ENCODE data around the gene MAP3K3.
A peak's percentile ranks its signal among the peaks of the same experiment; 100 is the strongest.
"Not testable (repeated sequence)": the region's sequence is repeated elsewhere in the genome, so short reads cannot be mapped to it uniquely, and the experiment has no call there.

The MAP3K3 gene

GRCh38 chr17:63706336-63707082 is 84.3 kb downstream of the MAP3K3 start:
- DNase-seq (ENCODE audit: low read depth): no peak

DNA sequence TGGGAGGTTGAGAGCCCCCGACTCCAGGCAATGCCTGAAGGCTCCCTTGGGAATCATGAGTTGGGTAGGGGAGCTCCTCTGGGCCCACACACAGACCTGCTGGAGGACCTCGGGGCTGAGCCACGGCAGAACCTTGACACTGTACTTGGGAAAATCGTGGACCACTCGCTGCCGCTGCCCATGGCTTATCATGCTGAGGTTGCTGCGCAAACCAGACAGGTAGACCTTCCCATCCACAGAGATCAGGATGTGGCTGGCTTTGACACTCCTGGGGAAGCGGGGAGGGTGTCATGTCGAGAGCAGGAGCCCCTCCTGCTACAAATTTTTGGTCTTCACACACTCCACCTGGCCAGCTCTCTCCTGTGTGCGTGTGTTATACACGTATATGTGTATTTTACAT is 84.9 kb downstream of the MAP3K3 start:
- no peak for DNase-seq (ENCODE audit: low read depth)

DNA sequence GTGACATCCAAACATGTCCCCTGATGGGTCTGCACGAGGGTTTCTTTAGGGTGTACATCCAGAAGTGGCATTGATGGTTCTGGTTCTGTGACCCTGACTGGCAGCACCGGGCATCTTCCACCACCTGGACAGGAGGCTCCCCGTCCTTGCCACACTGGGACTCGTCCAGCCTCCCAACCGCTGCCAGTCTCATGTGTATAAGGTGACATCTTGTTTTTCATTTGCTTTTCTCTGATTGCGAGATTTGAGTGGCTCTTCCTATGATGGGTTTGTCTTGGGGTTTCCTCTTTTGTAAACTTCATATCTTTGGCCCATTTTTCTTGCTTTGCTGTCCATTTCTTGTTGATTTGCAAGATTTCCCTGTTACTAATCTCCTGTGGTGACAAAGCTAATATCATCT is 86.9 kb downstream of the MAP3K3 start:
- no peak for DNase-seq (ENCODE audit: low read depth)

DNA sequence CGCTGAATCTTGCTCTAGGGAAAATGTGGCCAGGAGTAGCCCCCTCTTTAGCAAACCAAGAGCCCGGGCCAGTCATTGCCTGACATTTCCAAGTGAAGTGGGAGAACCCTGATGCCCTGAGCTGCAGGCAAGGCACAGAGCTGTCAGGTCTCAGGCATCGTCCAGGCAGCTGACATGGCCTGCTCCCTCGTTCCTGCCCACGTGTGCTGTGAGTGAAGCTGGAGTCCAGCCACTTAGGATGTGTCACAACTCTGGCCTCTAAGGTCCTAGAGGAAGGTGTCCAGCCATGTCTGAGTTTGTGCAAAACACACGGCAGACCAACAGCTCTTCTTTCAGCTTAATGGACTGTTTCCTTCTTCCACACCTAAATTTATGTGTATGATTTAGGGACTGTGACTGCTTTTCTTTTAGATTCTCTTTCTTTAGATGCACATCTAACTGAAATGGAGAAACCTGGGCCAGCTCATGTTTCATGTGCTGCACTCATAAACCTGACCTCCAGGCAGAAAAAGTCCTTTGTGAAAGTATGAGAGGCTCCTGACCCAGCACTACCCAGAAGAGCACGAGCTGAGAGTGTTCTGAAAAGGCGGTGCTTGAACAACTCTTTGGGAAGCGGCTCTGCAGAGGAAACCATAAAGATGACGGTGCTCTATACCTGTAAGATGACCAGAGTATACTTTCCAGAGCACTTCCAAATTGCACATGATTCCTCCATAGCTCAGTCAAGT is 92.5 kb downstream of the MAP3K3 start:
- DNase-seq (ENCODE audit: low read depth): no peak

- DNase-seq (ENCODE audit: low read depth): no peak
Observed at GRCh38 chr17:63716426-63716825, 94.2 kb downstream of the MAP3K3 start.

DNA sequence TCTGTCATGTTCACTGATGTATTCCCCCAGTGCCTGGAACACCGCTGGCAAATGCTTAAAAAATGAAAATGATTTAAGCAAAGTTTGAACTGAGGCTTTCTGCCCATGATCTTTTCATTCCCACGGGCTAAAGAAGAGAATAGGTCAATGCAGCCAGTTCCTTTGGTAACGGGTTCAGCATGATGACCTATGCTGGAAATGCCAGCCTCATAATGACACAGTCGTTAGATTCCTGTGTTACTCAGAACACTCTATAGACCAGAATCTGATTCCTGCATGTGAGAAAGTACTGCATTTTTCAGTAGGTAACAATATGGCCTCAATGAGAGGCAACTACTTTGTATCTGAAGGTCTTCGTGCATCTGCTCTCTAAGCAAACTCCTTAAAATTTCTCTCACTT is 96.8 kb downstream of the MAP3K3 start:
- no peak for DNase-seq (ENCODE audit: low read depth)

DNA sequence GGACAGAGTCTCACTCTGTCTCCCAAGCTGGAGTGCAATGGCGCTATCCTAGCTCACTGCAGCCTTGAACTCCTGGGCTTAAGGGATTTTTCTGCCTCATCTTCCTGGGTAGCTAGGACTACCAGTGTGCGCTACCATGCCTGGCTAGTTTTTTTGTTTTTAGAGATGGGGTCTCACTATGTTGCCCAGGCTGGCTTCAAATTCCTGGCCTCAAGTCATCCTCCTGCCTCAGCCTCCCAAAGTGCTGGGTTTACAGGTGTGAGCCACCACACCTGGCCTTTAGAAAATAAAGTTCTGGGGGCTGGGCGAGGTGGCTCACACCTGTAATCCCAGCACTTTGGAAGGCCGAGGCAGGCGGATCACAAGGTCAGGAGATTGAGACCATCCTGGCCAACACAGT is 98.0 kb downstream of the MAP3K3 start:
- not testable (repeated sequence) for DNase-seq (ENCODE audit: low read depth)

- no peak for DNase-seq (ENCODE audit: low read depth)
Observed at GRCh38 chr17:63722403-63722802, 100.2 kb downstream of the MAP3K3 start.

- DNase-seq (ENCODE audit: low read depth): no peak
Observed at GRCh38 chr17:63735691-63736090, 113.5 kb downstream of the MAP3K3 start.

- DNase-seq (ENCODE audit: low read depth): no peak
Observed at GRCh38 chr17:63740464-63741142, 118.4 kb downstream of the MAP3K3 start.

- DNase-seq (ENCODE audit: low read depth): no peak
Observed at GRCh38 chr17:63741143-63741407, 118.9 kb downstream of the MAP3K3 start.

GRCh38 chr17:63741408-63742173 is 119.4 kb downstream of the MAP3K3 start, which contains the start of gene STRADA:
TSS of gene STRADA (minus strand) at chr17:63741799. CDS start at chr17:63728369, 13,430 bp downstream.
- DNase-seq (ENCODE audit: low read depth): peak; percentile 98

Measured in stimulated activated CD4-positive, alpha-beta T cell treated with anti-CD3 and anti-CD28 coated beads, Interleukin-2, amount 100 ng/mL, for 4 hours (primary cell).